ENCODE measurements around the gene ABLIM2. TPM values are rescaled to one million over a fixed set of nuclear protein-coding genes. Genes with fewer than 3 reads are reported as not detected.
A peak's percentile ranks its signal among the peaks of the same experiment; 100 is the strongest.

The ABLIM2 gene
- total and polyA plus RNA-seq, 2 of the 8 experiments (the other 6 are each of a cell fraction or from before 2014, with no cell fraction given), result 2.8 to 3.0 TPM

GRCh38 chr4:8120501-8120900, 38.1 kb downstream of the ABLIM2 start:
- no peaks in the 10 kb centered on the region; a peak in 1 of 7 replicates for H3K27me3 ChIP-seq (replicated peaks in 1 of 4; ENCODE audit: control insufficient read depth in 3 of 4, extremely low read depth in 1 of 4, insufficient read depth in 3 of 4, low read length in 3 of 4)
- H2BK20ac ChIP-seq (ENCODE audit: low read length), result no peak overlapping the region
- no peaks in the 10 kb centered on the region for H3K9me3 ChIP-seq (ENCODE audit: insufficient read depth in 2 of 2, low read depth in 1 of 2, low read length in 1 of 2)
- CTCF ChIA-PET (ENCODE audit: partially characterized antibody), result interaction anchor here (0.6 to 1.3 kb wide), 8 partner anchors 9 to 864 kb away, joined by 3 to 5 read pairs (median 3); no protein-coding TSS in a partner anchor
- no peak overlapping the region for H2BK120ac ChIP-seq (replicated peaks; ENCODE audit: low read depth, low read length)
- H3K79me2 ChIP-seq (ENCODE audit: control insufficient read depth in 1 of 2, insufficient read depth in 2 of 2, low read length in 2 of 2), result no peaks in the 10 kb centered on the region
- 0 out of 2 replicates have a peak overlapping the region, but pooled peaks have one; percentile 52 for H2BK5ac ChIP-seq (ENCODE audit: low read depth, low read length)
- no peak overlapping the region for H3K9ac ChIP-seq (replicated peaks in 1 of 4; ENCODE audit: extremely low read depth in 1 of 4, low read depth in 3 of 4, low read length in 3 of 4)
- H2AFZ ChIP-seq (ENCODE audit: low read length), result no peak overlapping the region
- H4K20me1 ChIP-seq (replicated peaks in 1 of 2; ENCODE audit: control insufficient read depth in 1 of 2, insufficient read depth in 2 of 2, low read length in 2 of 2), result no peaks in the 10 kb centered on the region
- H3K4me2 ChIP-seq (ENCODE audit: insufficient read depth in 1 of 2, low read depth in 2 of 2, low read length in 2 of 2), result no peak overlapping the region
- no peak overlapping the region for H4K5ac ChIP-seq (ENCODE audit: insufficient read length, low read depth, low read length)
- H2BK12ac ChIP-seq (ENCODE audit: low read depth, low read length), result no peak overlapping the region
- H3K23me2 ChIP-seq (ENCODE audit: low read depth, low read length), result no peaks in the 10 kb centered on the region
- H3K4me1 ChIP-seq (replicated peaks in 1 of 4; ENCODE audit: control insufficient read depth in 3 of 4, insufficient read depth in 4 of 4, low read length in 3 of 4), result peaks cover 0 to 3% (median 1%) of the 10 kb centered on the region in 4 experiments; a peak in 1 of 7 replicates
- DNase-seq (ENCODE audit: low read depth in 1 of 2, low spot score in 2 of 2) (no peak), FAIRE-seq (no peak)
- H3K36me3 ChIP-seq (ENCODE audit: control insufficient read depth in 2 of 4, insufficient read depth in 4 of 4, low read length in 3 of 4), result no peaks in the 10 kb centered on the region
- no peaks in the 10 kb centered on the region for H3K79me1 ChIP-seq (ENCODE audit: low read depth, low read length)
- H3K23ac ChIP-seq (ENCODE audit: insufficient read length), result no peak overlapping the region
- no peak overlapping the region for H3K14ac ChIP-seq (ENCODE audit: insufficient read length)
- no peak overlapping the region for H3K4ac ChIP-seq (replicated peaks; ENCODE audit: insufficient read length, low read depth, low read length)
- H3K56ac ChIP-seq (replicated peaks; ENCODE audit: insufficient read length, low read depth, low read length), result no peak overlapping the region
- no peak overlapping the region for H2AK5ac ChIP-seq (ENCODE audit: low read depth, low read length)
- 86% methylated on average over 12 of the region's 12 CpGs; no CpG with 5 or more reads in 1 of the 2 experiments for WGBS, 2 experiments (ENCODE audit: extremely low coverage in 1 of 2, insufficient coverage in 1 of 2, insufficient read length in 1 of 2, insufficient replicate concordance in 2 of 2, low coverage in 1 of 2, low lambda C conversion rate in 2 of 2, missing lambda C conversion rate in 1 of 2)
- H3K4me3 ChIP-seq (ENCODE audit: extremely low read depth in 1 of 4, insufficient read depth in 2 of 4, low read depth in 3 of 4, low read length in 4 of 4), result no peak overlapping the region
- POLR2A ChIA-PET (ENCODE audit: partially characterized antibody), result interaction anchor here (0.8 kb wide), 1 partner anchor 9 kb away, joined by 3 read pairs; no protein-coding TSS in a partner anchor
- H3K27ac ChIP-seq (ENCODE audit: low read depth, low read length), result no peak overlapping the region; the same call in 1 of the 2 replicates
- H4K8ac ChIP-seq (ENCODE audit: extremely low read depth, insufficient read depth, low read length), result no peak overlapping the region
- no peak overlapping the region for H3K18ac ChIP-seq (ENCODE audit: extremely low read depth, low read length)
- no peak overlapping the region for H4K91ac ChIP-seq (replicated peaks; ENCODE audit: insufficient read length, low read length)
- H2BK15ac ChIP-seq (ENCODE audit: low read length), result no peak overlapping the region
- TF ChIP-seq HDAC6 (IDR thresholded peaks at IDR 0.05; ENCODE audit: low read depth, low read length) (no peak), SIRT6 (IDR thresholded peaks at IDR 0.05; ENCODE audit: low read length) (no peak), GABPA (IDR thresholded peaks at IDR 0.05; ENCODE audit: borderline replicate concordance, insufficient read depth, low read length) (no peak), EGR1 (IDR thresholded peaks at IDR 0.05; ENCODE audit: borderline replicate concordance, low read depth, low read length) (no peak), SP2 (IDR thresholded peaks at IDR 0.05; ENCODE audit: low read length) (no peak), TCF12 (IDR thresholded peaks at IDR 0.05; ENCODE audit: low read depth, low read length) (no peak), CBX5 (IDR thresholded peaks at IDR 0.05; ENCODE audit: low read depth, low read length) (no peak), CTBP2 (IDR thresholded peaks at IDR 0.05; ENCODE audit: borderline replicate concordance, insufficient read depth, insufficient read length, low read length) (no peak)

Data from H1 (cell line).